ENCODE results near the gene COLEC12. TPM values are rescaled to one million over a fixed set of nuclear protein-coding genes. Genes with fewer than 3 reads are reported as not detected.

Gene COLEC12
- total and polyA plus RNA-seq, 2 experiments from 2014 or later: 19.4 to 25.9 TPM

GRCh38 chr18:364256-364826 is 136.2 kb downstream of the COLEC12 start:
- in situ Hi-C loops (cut with MboI): loop anchor here (10.0 kb wide), 1 partner anchor 90 kb away; no protein-coding TSS in a partner anchor
- TF ChIP-seq EZH2phosphoT487 (IDR thresholded peaks at IDR 0.05; ENCODE audit: insufficient read depth, low read depth): no peak
- no peak for TF ChIP-seq EZH2 (IDR thresholded peaks at IDR 0.05; ENCODE audit: insufficient read depth, poor library complexity, severe bottlenecking)
- H2AFZ ChIP-seq: no peak overlapping the region
- H3K36me3 ChIP-seq (ENCODE audit: low read depth): no peaks in the 10 kb centered on the region
- peaks cover 47% of the 10 kb centered on the region for H3K4me1 ChIP-seq (ENCODE audit: insufficient read depth)
- H3F3A ChIP-seq (ENCODE audit: insufficient read depth): peaks cover 36% of the 10 kb centered on the region
- H3K9ac ChIP-seq: no peak overlapping the region; the same call in 1 of the 2 replicates
- H3K79me2 ChIP-seq (ENCODE audit: insufficient read depth): no peaks in the 10 kb centered on the region
- 66 to 74% methylated on average over 2 of the region's 2 CpGs for WGBS, 2 experiments (ENCODE audit: low coverage in 1 of 2, low lambda C conversion rate in 2 of 2, missing lambda C conversion rate in 2 of 2)
- H3K4me2 ChIP-seq (ENCODE audit: unreplicated experiment): no peak overlapping the region
- H3K27ac ChIP-seq: peak overlapping the region; percentile 93
- no peak overlapping the region for H3K4me3 ChIP-seq
- DNase-seq: peak; percentile 15
- H4K20me1 ChIP-seq (ENCODE audit: insufficient read depth): no peaks in the 10 kb centered on the region
- 0 out of 2 replicates have a peak, but pooled peaks cover 4% of the 10 kb centered on the region for H3K9me2 ChIP-seq (ENCODE audit: insufficient read depth)
- H3K9me3 ChIP-seq (ENCODE audit: low read depth): no peaks in the 10 kb centered on the region
- H3K27me3 ChIP-seq (replicated peaks; ENCODE audit: insufficient read depth): no peaks in the 10 kb centered on the region

DNA sequence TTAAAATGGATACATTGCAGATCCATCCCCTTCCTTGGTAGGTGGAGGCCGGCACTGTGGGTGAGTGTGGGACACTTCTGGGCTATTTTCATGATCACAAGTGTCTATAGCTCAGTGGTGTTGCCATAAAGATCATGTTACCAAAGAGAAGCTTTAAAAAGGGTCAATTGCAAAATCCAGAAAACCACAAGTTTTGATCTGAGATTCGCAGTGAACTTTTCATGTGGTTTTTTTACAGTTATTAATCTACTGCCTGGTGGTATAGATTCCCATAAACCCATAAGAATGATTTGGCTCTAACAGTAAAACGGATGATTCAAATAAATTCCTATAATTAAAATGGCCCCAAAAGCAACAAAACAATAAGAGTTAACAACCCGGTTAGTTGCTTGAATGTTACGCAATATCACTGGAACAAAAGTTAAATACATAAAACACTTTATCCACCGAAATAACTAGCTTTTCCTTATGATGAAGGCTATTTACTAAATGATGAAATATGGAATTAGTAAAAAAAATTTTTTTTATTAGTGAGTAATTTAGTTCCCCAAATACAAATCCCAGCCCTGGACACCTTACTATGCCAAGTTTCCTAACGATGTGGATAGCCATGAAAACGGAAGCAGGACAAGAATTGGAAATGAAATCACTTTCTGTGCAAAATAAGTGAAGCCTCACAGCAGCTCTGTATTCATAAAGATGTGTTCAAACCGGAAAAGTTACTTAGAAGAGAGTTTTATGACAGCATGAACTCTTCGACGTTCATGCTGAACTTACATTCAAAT is 137.0 kb downstream of the COLEC12 start:
- Histone ChIP-seq H3K4me3 (peak overlapping the region; percentile 9; the same call in 1 of the 2 replicates), H3K27me3 (replicated peaks; ENCODE audit: insufficient read depth) (no peaks in the 10 kb centered on the region), H3K9me3 (ENCODE audit: low read depth) (no peaks in the 10 kb centered on the region), H3K36me3 (ENCODE audit: low read depth) (no peaks in the 10 kb centered on the region), H2AFZ (peak overlapping the region; percentile 34), H3K9ac (peak overlapping the region; percentile 73), H3K79me2 (ENCODE audit: insufficient read depth) (no peaks in the 10 kb centered on the region), H3K27ac (peak overlapping the region; percentile 93), H3K4me2 (ENCODE audit: unreplicated experiment) (peak overlapping the region; percentile 63), H3K4me1 (ENCODE audit: insufficient read depth) (peaks cover 47% of the 10 kb centered on the region), H4K20me1 (ENCODE audit: insufficient read depth) (no peaks in the 10 kb centered on the region), H3K9me2 (ENCODE audit: insufficient read depth) (0 out of 2 replicates have a peak, but pooled peaks cover 4% of the 10 kb centered on the region), H3F3A (ENCODE audit: insufficient read depth) (peaks cover 36% of the 10 kb centered on the region)
- in situ Hi-C loops (cut with MboI): loop anchor here (10.0 kb wide), 1 partner anchor 91 kb away; no protein-coding TSS in a partner anchor
- TF ChIP-seq EZH2 (IDR thresholded peaks at IDR 0.05; ENCODE audit: insufficient read depth, poor library complexity, severe bottlenecking) (no peak), EZH2phosphoT487 (IDR thresholded peaks at IDR 0.05; ENCODE audit: insufficient read depth, low read depth) (0 out of 2 replicates have a peak, but pooled peaks have one; percentile 73)
- 34 to 39% methylated on average over 11 of the region's 11 CpGs for WGBS, 2 experiments (ENCODE audit: low coverage in 1 of 2, low lambda C conversion rate in 2 of 2, missing lambda C conversion rate in 2 of 2)
- DNase-seq: peak; percentile 67

DNA sequence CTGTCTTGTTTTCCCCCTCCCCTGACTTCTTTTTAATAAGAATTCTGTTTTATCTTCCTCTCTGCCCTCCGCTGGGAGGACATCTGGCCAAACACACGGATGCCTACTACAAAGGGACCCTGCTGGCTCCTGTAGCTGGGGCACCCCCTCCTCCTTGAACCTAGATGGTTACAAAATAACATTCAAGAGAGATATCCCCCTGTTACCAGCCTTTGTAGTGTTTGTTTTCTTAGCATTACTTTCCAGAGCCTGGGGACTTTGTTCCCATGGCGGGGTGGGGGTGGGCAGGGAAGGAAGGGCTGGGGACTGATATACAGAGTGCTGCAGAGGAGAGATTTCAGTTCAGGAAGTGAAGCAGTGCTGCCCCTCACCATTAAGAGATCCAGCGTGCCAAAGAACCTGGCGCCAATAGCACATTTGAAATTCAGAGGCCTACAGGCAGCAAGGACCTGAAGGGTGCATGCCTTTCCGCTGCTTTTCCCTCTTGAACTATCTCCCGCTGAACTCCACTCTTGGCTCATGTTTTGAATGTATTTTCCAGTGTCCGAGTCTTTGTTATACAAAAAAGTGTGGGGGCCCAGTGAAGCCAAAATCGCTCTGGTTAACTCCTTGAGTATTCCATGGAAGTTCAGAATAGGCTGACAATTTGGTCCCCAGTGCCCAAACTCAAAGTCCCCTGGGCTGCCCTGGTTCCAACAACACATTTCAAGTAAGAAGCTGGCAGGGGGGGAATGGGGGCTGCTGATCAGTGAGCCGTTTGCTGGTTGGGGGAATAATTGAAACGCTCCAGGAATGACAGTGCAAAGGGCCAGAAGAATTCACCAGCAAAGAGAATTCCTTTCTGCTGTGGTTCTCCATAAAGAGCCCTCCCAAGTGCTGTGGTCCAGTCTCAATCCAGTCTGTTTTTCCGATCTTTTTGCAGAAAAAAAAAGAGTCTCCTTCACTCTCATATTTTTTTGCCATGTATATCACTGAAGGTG is 137.9 kb downstream of the COLEC12 start:
- in situ Hi-C loops (cut with MboI): loop anchor here (10.0 kb wide), 1 partner anchor 92 kb away; no protein-coding TSS in a partner anchor
- Histone ChIP-seq H4K20me1 (ENCODE audit: insufficient read depth) (no peaks in the 10 kb centered on the region), H3F3A (ENCODE audit: insufficient read depth) (peaks cover 36% of the 10 kb centered on the region), H3K4me3 (peak overlapping the region; percentile 44), H3K9me3 (ENCODE audit: low read depth) (no peaks in the 10 kb centered on the region), H3K27me3 (replicated peaks; ENCODE audit: insufficient read depth) (no peaks in the 10 kb centered on the region), H3K27ac (peak overlapping the region; percentile 93), H3K9me2 (ENCODE audit: insufficient read depth) (0 out of 2 replicates have a peak, but pooled peaks cover 4% of the 10 kb centered on the region), H2AFZ (peak overlapping the region; percentile 34), H3K79me2 (ENCODE audit: insufficient read depth) (no peaks in the 10 kb centered on the region), H3K4me2 (ENCODE audit: unreplicated experiment) (peak overlapping the region; percentile 63), H3K9ac (peak overlapping the region; percentile 73), H3K4me1 (ENCODE audit: insufficient read depth) (peaks cover 47% of the 10 kb centered on the region), H3K36me3 (ENCODE audit: low read depth) (no peaks in the 10 kb centered on the region)
- peak; percentile 55 for DNase-seq
- 34 to 47% methylated on average over 12 of the region's 12 CpGs for WGBS, 2 experiments (ENCODE audit: low coverage in 1 of 2, low lambda C conversion rate in 2 of 2, missing lambda C conversion rate in 2 of 2)
- no peak for TF ChIP-seq EZH2phosphoT487 (IDR thresholded peaks at IDR 0.05; ENCODE audit: insufficient read depth, low read depth)
- no peak for TF ChIP-seq EZH2 (IDR thresholded peaks at IDR 0.05; ENCODE audit: insufficient read depth, poor library complexity, severe bottlenecking)

Measured in GM23248 (cell line).